Ovary (tissue), 9 donors: Measurements from ENCODE around the gene TNFRSF4. TPM values are rescaled to one million over a fixed set of nuclear protein-coding genes. Genes with fewer than 3 reads are reported as not detected.

Experiments
- DNase-seq, 5 donors: peaks; one replicate each; pipeline ENCODE4 v3.0.0-alpha.2; 2019 to 2020
- H3K27ac ChIP-seq, 2 donors: fragments of 200-600 bp; one replicate each; pipeline versions ENCODE4 v1.5.1 to v1.8.0; 2019 to 2022
- H3K27me3 ChIP-seq: fragments of 200-600 bp; one replicate; pipeline ENCODE4 v1.8.0; 2022
- H3K36me3 ChIP-seq: fragments of 200-600 bp; sonication (generic); one replicate; pipeline ENCODE4 v1.5.1; 2019
- H3K4me1 ChIP-seq: one replicate; pipeline ENCODE4 v1.8.1; 2013; ENCODE audit warnings: mild to moderate bottlenecking, moderate library complexity; ENCODE audit not compliant: insufficient read depth
- H3K4me3 ChIP-seq: fragments of 200-600 bp; sonication (generic); one replicate; pipeline ENCODE4 v1.5.1; 2017
- H3K9me3 ChIP-seq, 2 donors: fragments of 200-600 bp in 1 of 2; sonication (generic) in 1 of 2; one replicate each; pipeline versions ENCODE4 v1.5.1 to v1.8.1; 2013 to 2019; ENCODE audit warnings: mild to moderate bottlenecking in 1 of 2, moderate library complexity in 1 of 2
- CTCF ChIP-seq, 3 donors: fragments of 450-650 bp in 2 of 3; fragments of 200-600 bp in 1 of 3; IDR thresholded peaks; one replicate each; pipeline versions ENCODE4 v1.5.1 to v1.8.0; 2016 to 2022; ENCODE audit warnings: antibody characterized with exemption in 3 of 3, mild to moderate bottlenecking in 1 of 3
- EP300 ChIP-seq: sonication (generic); formaldehyde crosslinking; IDR thresholded peaks from one replicate; pipeline ENCODE4 v1.6.1; 2017; ENCODE audit warnings: antibody characterized with exemption
- POLR2A ChIP-seq: fragments of 450-650 bp; IDR thresholded peaks from one replicate; pipeline ENCODE4 v1.6.1; 2017; ENCODE audit warnings: antibody characterized with exemption, mild to moderate bottlenecking, moderate library complexity
- WGBS, 3 donors: extraction: QIAGEN DNeasy Blood & Tissue Kit in 1 of 3; methylation state at CpG; one replicate each; pipeline versions ENCODE4 v1.1.5 to v1.1.7; 2013 to 2017; 5-methylcytosine and 5-hydroxymethylcytosine counted together
- intact Hi-C, 4 donors: fragments of 100-400 bp; cut with DNase I; formaldehyde crosslinking; loops; one replicate each; pipeline versions ENCODE4 v1.11.0 to v1.15.1; 2022 to 2023
- polyA plus RNA-seq, 2 donors: library from polyadenylated mRNA; stranded (reverse); fragments of 200-250 nt in 1 of 2; fragments of 350-450 nt in 1 of 2; fragmentation: Illumina TruSeq in 1 of 2; extraction: RNeasy Lipid Tissue Mini Kit (QIAGEN cat#74804) in 1 of 2; gene quantifications; one replicate each; pipeline ENCODE4 v1.2.3, GENCODE V29; 2013 to 2014
- total RNA-seq, 7 donors: library from RNA; depleted of rRNA in 2 of 7; stranded (reverse); fragments of >200 nt in 2 of 7; fragmentation: NEBNext Ultra II Directional in 3 of 7; extraction: Animal tissue kit (Norgen Biotek cat#: 25700) in 3 of 7; gene quantifications; one replicate each; pipeline versions ENCODE4 v1.1.0 to v1.2.4, GENCODE V29; 2016 to 2023
- donor health status: DM: no; HTN: no; CAD: no; lungs with moderate emphysema.
- donor health status: DM: no; HTN: no; CAD: no.
- donor health status: Bipolar disorder and iron deficiency.
- donor health status: DM: yes; HTN: yes; CAD: no.
- donor health status: DM: no; HTN: no; CAD: no.
- donor health status: DM: yes; HTN: yes; CAD: no.

Gene TNFRSF4
- total and polyA plus RNA-seq, 9 donors, result 0.37 to 2.5 (median 0.89) TPM; not detected in 1

GRCh38 chr1:1228596-1229321, 14.8 kb upstream of the TNFRSF4 start:
- no peak for TF ChIP-seq EP300
- no peak for TF ChIP-seq POLR2A
- no peaks in the 10 kb centered on the region for H3K27me3 ChIP-seq
- peaks cover 19% of the 10 kb centered on the region for H3K4me1 ChIP-seq
- WGBS, 3 donors, result 79 to 84% (median 83%) methylated on average over 25 to 28 of the region's 28 CpGs
- DNase-seq, result no peak
- no peak overlapping the region for H3K27ac ChIP-seq
- no peaks in the 10 kb centered on the region for H3K36me3 ChIP-seq
- intact Hi-C loops, result no loop called here
- H3K4me3 ChIP-seq, result no peak overlapping the region
- H3K9me3 ChIP-seq, result no peaks in the 10 kb centered on the region

GRCh38 chr1:1228187-1228586, 14.2 kb upstream of the TNFRSF4 start:
- H3K4me3 ChIP-seq, result no peak overlapping the region
- no peak for DNase-seq
- no peak overlapping the region for H3K27ac ChIP-seq
- no peaks in the 10 kb centered on the region for H3K9me3 ChIP-seq
- WGBS, 3 donors, result 91 to 95% (median 92%) methylated on average over 26 to 30 of the region's 30 CpGs
- no peaks in the 10 kb centered on the region for H3K27me3 ChIP-seq
- intact Hi-C loops, result no loop called here
- H3K36me3 ChIP-seq, result no peaks in the 10 kb centered on the region
- TF ChIP-seq CTCF (IDR thresholded peaks at IDR 0.05), result no peak
- TF ChIP-seq POLR2A, result no peak
- TF ChIP-seq EP300, result no peak
- H3K4me1 ChIP-seq, result peaks cover 17% of the 10 kb centered on the region

GRCh38 chr1:1227386-1227785, 13.4 kb upstream of the TNFRSF4 start:
- Histone ChIP-seq H3K4me1 (peaks cover 9% of the 10 kb centered on the region), H3K27ac (no peak overlapping the region), H3K27me3 (no peaks in the 10 kb centered on the region), H3K4me3 (no peak overlapping the region), H3K9me3 (no peaks in the 10 kb centered on the region), H3K36me3 (no peaks in the 10 kb centered on the region)
- TF ChIP-seq EP300, result no peak
- TF ChIP-seq POLR2A, result no peak
- no peak for TF ChIP-seq CTCF (IDR thresholded peaks at IDR 0.05)
- intact Hi-C loops, result no loop called here
- no peak for DNase-seq
- WGBS, 3 donors, result 95 to 96% (median 96%) methylated on average over 13 to 25 of the region's 25 CpGs

GRCh38 chr1:1226566-1227362, 12.8 kb upstream of the TNFRSF4 start:
- no peaks in the 10 kb centered on the region for H3K27me3 ChIP-seq
- H3K4me3 ChIP-seq, result no peak overlapping the region
- H3K36me3 ChIP-seq, result no peaks in the 10 kb centered on the region
- no peaks in the 10 kb centered on the region for H3K9me3 ChIP-seq
- H3K27ac ChIP-seq, result no peak overlapping the region
- intact Hi-C loops, result no loop called here
- TF ChIP-seq EP300 (no peak), POLR2A (no peak), CTCF (IDR thresholded peaks at IDR 0.05) (no peak)
- peaks cover 9% of the 10 kb centered on the region for H3K4me1 ChIP-seq
- DNase-seq, result no peak
- 92 to 93% (median 92%) methylated on average over 40 to 44 of the region's 44 CpGs for WGBS, 3 donors

GRCh38 chr1:1225913-1226312, 12.0 kb upstream of the TNFRSF4 start:
- Histone ChIP-seq H3K27me3 (no peaks in the 10 kb centered on the region), H3K4me1 (peaks cover 9% of the 10 kb centered on the region), H3K27ac (no peak overlapping the region), H3K4me3 (no peak overlapping the region), H3K36me3 (no peaks in the 10 kb centered on the region), H3K9me3 (no peaks in the 10 kb centered on the region)
- no peak for TF ChIP-seq CTCF (IDR thresholded peaks at IDR 0.05)
- no peak for TF ChIP-seq EP300
- no peak for TF ChIP-seq POLR2A
- WGBS, 3 donors, result 83 to 87% (median 84%) methylated on average over 18 of the region's 18 CpGs
- intact Hi-C loops, result no loop called here
- no peak for DNase-seq
